ENCODE results near the gene ZNF891. TPM values are rescaled to one million over a fixed set of nuclear protein-coding genes. Genes with fewer than 3 reads are reported as not detected.

ZNF891 gene
- total RNA-seq, 2 experiments from 2014 or later, result 1.7 to 1.8 TPM

Other genes starting within 250 kb of the ZNF891 start
- 10 to 100 TPM; 40.5 to 51.2 TPM for gene CHFR, start 242.7 kb downstream of the ZNF891 start, total RNA-seq
- gene ZNF605, start 174.0 kb downstream of the ZNF891 start, total RNA-seq, result 1 to 10 TPM; 6.4 to 6.8 TPM
- gene ZNF26, start 143.9 kb downstream of the ZNF891 start, total RNA-seq, result 10 to 100 TPM; 19.1 to 19.8 TPM
- 10 to 100 TPM; 23.5 to 24.1 TPM for gene ZNF84, start 92.8 kb downstream of the ZNF891 start, total RNA-seq
- 10 to 100 TPM; 10.6 to 12.3 TPM for gene ZNF140, start 49.4 kb downstream of the ZNF891 start, total RNA-seq
- gene ZNF10, start 353 bp upstream of the ZNF891 start, total RNA-seq, result 1 to 10 TPM; 6.0 to 7.2 TPM
- 10 to 100 TPM; 12.7 to 14.0 TPM for gene ZNF268, start 51.2 kb upstream of the ZNF891 start, total RNA-seq
- gene ANHX, start 105.6 kb upstream of the ZNF891 start, total RNA-seq, result not detected